AG10803 (cell line): ENCODE measurements around the gene SRR.

ENCODE experiments used
- DNase-seq: peaks from one replicate; pipeline ENCODE4 v3.0.0; 2010; ENCODE audit warnings: low read depth
- H3K4me3 ChIP-seq: 2 replicates; pipeline ENCODE4 v1.5.1; 2011; ENCODE audit warnings: mild to moderate bottlenecking, low read length, control low read depth
- CTCF ChIP-seq: conservative IDR thresholded peaks from 2 replicates; pipeline ENCODE4 v1.5.1; 2011; ENCODE audit warnings: mild to moderate bottlenecking, low read length, control low read depth, inconsistent platforms

Gene SRR

DNA sequence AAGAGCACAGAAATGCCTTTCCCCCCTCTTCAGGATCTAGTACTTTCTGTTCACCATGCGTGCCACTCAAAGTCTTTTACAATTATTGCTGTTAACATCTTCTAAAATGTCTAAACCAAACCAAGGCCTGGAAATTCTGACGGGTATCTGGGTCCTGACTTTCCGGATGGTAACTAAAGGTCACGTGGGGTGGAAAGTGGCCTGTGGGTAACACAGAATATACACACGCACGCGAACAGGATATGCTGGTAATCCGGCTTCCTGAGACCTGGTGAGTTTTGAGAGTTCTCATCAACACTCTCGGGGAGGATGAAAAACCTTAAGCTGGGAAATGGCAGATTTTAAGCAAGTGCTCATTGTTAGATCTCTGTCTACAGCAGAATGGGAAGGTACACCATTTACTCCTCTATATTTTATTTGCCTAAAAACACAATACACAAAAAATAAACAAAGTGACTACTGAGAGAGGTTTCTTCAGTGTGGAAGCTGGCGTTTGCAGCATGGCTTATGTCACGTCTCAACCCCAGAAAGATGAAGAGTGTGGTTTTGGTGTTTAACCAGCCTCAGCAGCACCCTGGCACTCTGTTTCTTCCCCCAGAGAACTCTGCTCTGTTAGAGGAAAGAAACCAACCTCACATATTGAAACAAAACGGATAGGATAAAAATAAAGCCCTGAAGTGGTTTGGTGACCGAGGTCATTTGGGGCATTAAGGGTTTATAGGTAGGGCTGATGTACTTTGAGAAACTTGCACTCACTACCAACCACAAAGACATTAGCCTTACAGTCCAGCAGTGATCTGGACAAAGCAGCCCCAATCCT is 37.5 kb upstream of the SRR start:
- no peak for DNase-seq
- no peak for TF ChIP-seq CTCF

GRCh38 chr17:2266865-2267228 is 36.9 kb upstream of the SRR start:
- H3K4me3 ChIP-seq: no peak overlapping the region
- no peak for TF ChIP-seq CTCF
- DNase-seq: no peak

More for the DNA sequence above, 37.5 kb upstream of the SRR start:
- H3K4me3 ChIP-seq: no peak overlapping the region

DNA sequence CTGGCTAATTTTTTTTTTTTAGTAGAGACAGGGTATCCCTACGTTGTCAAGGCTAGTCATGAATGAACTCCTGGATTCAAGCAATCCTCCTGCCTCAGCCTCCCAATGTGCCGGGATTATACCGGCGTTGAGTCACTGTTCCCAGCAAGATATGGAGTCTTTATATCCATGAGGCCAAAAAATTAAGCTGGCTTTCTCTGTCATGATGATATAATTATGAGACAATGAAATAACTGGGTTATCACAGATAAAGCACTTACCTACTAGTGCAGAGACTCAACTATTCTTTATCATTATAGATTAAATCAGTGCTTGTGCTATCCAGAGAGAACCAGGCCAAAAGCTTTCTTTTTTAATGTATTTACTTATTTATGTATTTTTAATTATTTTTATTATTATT is 36.4 kb upstream of the SRR start:
- H3K4me3 ChIP-seq: no peak overlapping the region
- no peak for TF ChIP-seq CTCF

GRCh38 chr17:2271985-2272702 is 31.6 kb upstream of the SRR start:
- no peak for DNase-seq
- no peak overlapping the region for H3K4me3 ChIP-seq
- TF ChIP-seq CTCF: no peak

More for the DNA sequence above, 36.4 kb upstream of the SRR start:
- DNase-seq: no peak

- no peak for DNase-seq
- H3K4me3 ChIP-seq: no peak overlapping the region
- TF ChIP-seq CTCF: no peak
Measured at GRCh38 chr17:2274414-2274813, 29.3 kb upstream of the SRR start.

- H3K4me3 ChIP-seq: no peak overlapping the region
- no peak for TF ChIP-seq CTCF
- DNase-seq: no peak
Measured at GRCh38 chr17:2275722-2276121, 28.0 kb upstream of the SRR start.
